GM19324 (cell line): ENCODE results near the gene SLC50A1.
"Not testable (repeated sequence)": the region's sequence is repeated elsewhere in the genome, so short reads cannot be mapped to it uniquely, and the experiment has no call there.

Source experiments
- ATAC-seq: cut with Tn5 transposase; IDR thresholded peaks from one replicate; pipeline ENCODE4 v1.9.1; 2021; ENCODE audit warnings: mild to moderate bottlenecking, moderate library complexity; ENCODE audit not compliant: unreplicated experiment, low FRiP score

Gene SLC50A1

GRCh38 chr1:155116113-155116764 lies 19.4 kb upstream of the SLC50A1 start:
- no peak for ATAC-seq

DNA sequence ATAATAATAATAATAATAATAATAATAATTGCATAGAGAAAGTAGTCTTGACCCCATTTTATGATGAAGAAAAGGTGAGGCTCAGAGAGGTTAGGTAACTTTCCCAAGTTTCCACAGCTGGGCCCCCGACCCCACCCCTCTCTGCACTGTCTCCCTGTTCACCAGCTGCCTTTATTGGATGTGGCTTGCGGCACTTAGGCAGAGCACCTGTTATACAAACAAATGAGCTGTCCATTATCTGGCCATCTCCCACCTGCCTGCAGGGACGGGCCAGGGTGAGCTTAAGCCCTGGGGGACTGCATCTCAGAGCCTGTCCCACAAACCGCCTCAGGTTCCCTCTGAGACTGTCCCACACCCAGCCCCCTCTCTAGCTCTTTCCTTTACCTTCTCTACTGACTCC lies 18.0 kb upstream of the SLC50A1 start:
- no peak for ATAC-seq

DNA sequence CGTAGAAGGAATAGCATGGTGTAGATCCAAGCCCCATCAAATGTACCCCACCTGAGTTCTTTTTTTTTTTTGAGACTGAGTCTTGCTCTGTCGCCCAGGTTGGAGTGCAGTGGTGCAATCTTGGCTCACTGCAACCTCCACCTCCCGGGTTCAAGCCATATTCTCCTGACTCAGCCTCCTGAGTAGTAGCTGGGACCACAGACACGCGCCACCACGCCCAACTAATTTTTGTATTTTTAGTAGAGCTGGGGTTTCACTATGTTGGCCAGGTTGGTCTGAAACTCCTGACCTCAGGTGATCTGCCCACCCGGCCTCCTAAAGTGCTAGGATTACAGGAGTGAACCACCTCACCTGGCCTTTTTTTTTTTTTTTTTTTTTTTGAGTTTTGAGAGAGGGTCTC lies 17.6 kb upstream of the SLC50A1 start:
- not testable (repeated sequence) for ATAC-seq

DNA sequence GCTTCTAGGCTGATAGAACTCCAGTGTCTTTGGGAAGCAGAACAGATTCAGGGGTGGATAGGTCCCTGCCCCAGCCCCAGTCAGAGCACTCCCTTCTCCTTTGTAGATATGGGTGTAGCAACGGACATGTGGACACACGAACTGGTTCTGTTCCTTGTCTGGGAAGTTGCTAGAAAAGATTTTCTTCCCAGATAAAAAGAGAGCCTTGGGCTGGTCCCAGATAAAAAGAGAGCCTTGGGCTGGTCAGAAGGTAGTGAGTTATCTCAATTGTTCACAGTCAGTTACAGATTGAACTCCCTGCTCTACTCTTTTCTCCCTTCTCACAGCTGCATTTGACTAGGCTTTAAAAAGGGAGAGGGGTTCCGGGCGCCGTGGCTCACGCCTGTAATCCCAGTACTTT lies 15.4 kb upstream of the SLC50A1 start:
- no peak for ATAC-seq

- ATAC-seq = no peak
These were observed 14.4 kb upstream of the SLC50A1 start for GRCh38 chr1:155121249-155121648.

GRCh38 chr1:155122308-155122707 lies 13.3 kb upstream of the SLC50A1 start:
- ATAC-seq = no peak

- ATAC-seq = no peak
These were observed 11.9 kb upstream of the SLC50A1 start for GRCh38 chr1:155123801-155124200.

GRCh38 chr1:155124503-155125463 lies 10.9 kb upstream of the SLC50A1 start:
- no peak for ATAC-seq

DNA sequence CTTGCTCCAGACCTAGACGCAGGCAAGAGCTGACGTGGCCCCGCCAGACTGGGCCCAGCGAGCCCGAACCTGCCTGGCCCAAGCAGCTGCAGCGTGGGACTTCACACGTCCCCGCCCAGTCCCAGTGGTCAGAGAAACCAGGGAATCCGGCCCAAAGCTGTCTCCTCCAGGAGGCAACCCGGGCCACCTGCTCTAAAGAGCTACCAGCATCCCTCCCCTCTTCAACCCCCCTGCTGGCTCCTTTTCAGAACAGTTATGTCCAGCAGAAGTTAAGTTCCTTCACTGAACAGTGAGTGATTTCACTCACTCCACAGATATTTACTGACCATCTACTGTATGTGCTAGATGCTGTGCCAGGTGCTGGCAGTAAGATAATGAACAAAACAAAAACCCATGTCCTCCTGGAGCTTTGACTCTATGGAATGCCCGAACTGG lies 10.1 kb upstream of the SLC50A1 start:
- ATAC-seq = no peak

- no peak for ATAC-seq
These were observed 9.6 kb upstream of the SLC50A1 start for GRCh38 chr1:155125946-155126555.

GRCh38 chr1:155126556-155127104 lies 9.0 kb upstream of the SLC50A1 start:
- no peak for ATAC-seq

DNA sequence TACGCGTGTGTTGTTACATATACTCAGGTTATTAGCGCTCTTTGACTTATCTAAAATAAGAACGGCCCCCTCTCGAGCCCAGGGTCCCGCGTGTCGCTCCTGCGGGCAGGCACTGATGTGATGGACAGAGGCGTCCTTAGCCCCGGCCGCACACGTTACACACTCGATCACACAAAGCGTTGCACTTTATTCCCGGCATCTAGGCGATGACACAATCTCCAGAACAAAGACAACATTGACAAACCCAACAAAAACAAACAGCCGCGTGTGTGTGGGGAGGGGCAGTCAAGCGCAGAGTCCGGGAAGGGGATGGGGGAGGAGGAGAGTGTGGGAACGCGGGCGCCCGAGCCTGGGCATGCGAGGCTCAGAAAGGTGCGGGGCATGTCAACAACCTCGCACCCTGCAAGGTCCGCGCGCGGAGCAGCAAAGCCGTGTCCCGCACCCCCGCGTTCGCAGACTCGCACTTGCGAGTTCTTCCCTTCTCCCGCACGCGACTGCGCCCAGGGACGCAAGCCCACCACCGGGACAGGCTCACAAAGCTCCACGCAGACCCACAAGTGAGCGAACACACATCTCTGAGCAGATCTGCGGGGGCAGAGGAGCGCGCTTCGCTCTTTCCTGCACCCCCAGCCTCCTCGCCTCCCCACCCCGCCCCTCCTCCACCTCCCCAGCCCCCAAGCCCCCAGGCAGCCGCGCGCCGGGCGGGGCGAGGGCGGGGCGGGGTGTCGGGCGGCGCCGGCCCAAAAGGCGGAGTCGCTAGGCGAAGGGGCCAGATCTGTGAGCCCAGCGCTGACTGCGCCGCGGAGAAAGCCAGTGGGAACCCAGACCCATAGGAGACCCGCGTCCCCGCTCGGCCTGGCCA lies 8.3 kb upstream of the SLC50A1 start, which contains the start of gene EFNA1:
Gene EFNA1 (plus strand): TSS at position 772 of the 862 bp plus-strand sequence. CDS start 102 bp downstream, outside the sequence.
- ATAC-seq = no peak

- ATAC-seq = no peak
These were observed 7.5 kb upstream of the SLC50A1 start for GRCh38 chr1:155127967-155128754.

GRCh38 chr1:155128755-155129473 lies 6.7 kb upstream of the SLC50A1 start:
- no peak for ATAC-seq

DNA sequence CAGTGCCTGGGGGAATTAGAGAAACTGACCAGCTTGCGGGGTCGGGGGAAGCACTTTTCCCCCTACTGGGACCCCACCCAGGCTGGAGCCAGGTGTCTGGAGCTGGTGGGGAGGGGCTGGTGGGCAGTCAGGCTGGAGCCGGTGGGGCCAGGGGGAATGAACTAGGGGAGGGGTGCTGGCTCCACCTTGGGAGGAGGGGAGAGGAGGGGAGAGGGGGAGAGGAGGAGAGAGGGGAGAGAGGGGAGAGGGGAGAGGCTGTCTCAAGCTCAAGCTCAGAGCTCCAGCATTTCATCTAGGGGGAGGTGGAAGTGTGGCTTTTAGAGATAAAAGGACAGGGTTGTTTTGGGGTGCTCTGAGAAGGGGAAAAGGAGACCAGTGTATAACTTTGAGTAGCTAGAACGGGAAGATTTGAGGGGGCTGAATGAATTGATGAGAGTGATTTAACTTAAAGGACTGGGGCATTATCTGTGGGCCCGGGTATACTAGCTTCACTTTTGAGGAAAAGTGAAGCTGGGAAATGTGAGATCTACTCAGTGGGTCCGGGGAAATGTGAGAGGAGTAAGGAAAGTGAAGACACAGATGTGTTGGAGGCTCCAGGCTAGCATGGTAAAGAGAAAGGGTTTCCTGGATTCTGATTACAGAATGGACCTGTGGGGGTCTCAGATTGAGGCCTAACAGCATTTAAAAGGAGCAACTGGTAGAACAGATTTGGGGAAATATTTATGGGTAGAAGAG lies 5.2 kb upstream of the SLC50A1 start:
- ATAC-seq = no peak

GRCh38 chr1:155131285-155131684 lies 4.4 kb upstream of the SLC50A1 start:
- ATAC-seq = no peak

DNA sequence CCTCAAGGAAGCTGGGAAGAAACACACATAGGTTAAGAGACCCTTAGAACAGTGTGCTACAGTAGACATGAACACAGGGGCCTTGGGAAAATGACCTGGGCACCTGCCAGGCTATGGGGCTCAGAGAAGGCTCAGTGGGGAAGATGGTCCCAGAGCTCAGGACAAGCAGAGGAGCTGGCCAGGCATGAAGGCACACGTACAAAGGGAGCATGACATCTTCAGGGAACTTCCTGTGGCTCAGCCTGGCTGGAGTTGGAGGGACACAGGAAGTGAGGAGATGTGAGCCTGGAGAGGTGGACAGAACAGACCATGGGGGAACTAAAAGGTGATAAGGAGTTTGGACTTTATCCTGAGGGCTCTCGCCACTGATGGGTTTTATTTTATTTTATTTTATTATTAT lies 3.8 kb upstream of the SLC50A1 start:
- ATAC-seq = no peak

GRCh38 chr1:155133799-155134281 lies 1.8 kb upstream of the SLC50A1 start:
- ATAC-seq = no peak
